Immature natural killer cell (primary cell): ENCODE measurements around the gene ACAP2. TPM values are rescaled to one million over a fixed set of nuclear protein-coding genes. Genes with fewer than 3 reads are reported as not detected.

Experiments
- DNase-seq, 3 donors: peaks; one replicate each; pipeline ENCODE4 v3.0.0; 2022; ENCODE audit warnings: mixed read lengths in 1 of 3
- H3K27ac Mint-ChIP-seq, 6 donors: one replicate each; pipeline ENCODE4 v1.8.0; 2020; ENCODE audit warnings: mixed read lengths in 6 of 6, mild to moderate bottlenecking in 5 of 6, inconsistent platforms in 4 of 6, moderate library complexity in 3 of 6
- H3K27me3 Mint-ChIP-seq, 3 donors: one replicate each; pipeline ENCODE4 v1.8.0; 2020 to 2021; ENCODE audit warnings: low read depth in 3 of 3, mild to moderate bottlenecking in 3 of 3, mixed read lengths in 3 of 3, moderate library complexity in 3 of 3, inconsistent platforms in 1 of 3
- H3K36me3 Mint-ChIP-seq, 3 donors: one replicate each; pipeline ENCODE4 v1.8.0; 2020; ENCODE audit warnings: mixed read lengths in 3 of 3, inconsistent platforms in 2 of 3, mild to moderate bottlenecking in 2 of 3
- H3K4me1 Mint-ChIP-seq, 2 donors: one replicate each; pipeline ENCODE4 v1.8.0; 2020; ENCODE audit warnings: inconsistent platforms in 2 of 2, mild to moderate bottlenecking in 2 of 2, mixed read lengths in 2 of 2, moderate library complexity in 1 of 2
- H3K4me3 Mint-ChIP-seq, 5 donors: one replicate each; pipeline ENCODE4 v1.8.0; 2020; ENCODE audit warnings: mild to moderate bottlenecking in 5 of 5, mixed read lengths in 5 of 5, inconsistent platforms in 3 of 5, moderate library complexity in 3 of 5
- H3K9me3 Mint-ChIP-seq, 6 donors: one replicate each; pipeline ENCODE4 v1.8.0; 2020; ENCODE audit warnings: mild to moderate bottlenecking in 6 of 6, mixed read lengths in 6 of 6, inconsistent platforms in 4 of 6, moderate library complexity in 3 of 6
- polyA plus RNA-seq, 3 donors: library from polyadenylated mRNA; unstranded; fragments of 300-500 nt; fragmentation: Illumina TruSeq; gene quantifications; one replicate each; pipeline ENCODE4 v1.2.3, GENCODE V29; 2021

The ACAP2 gene
- polyA plus RNA-seq, 3 donors from 2014 or later, result 41.0 to 74.1 (median 53.0) TPM

- Mint-ChIP-seq H3K36me3 (peaks cover 9 to 48% (median 19%) of the 10 kb centered on the region in 3 donors), H3K27ac (no peak overlapping the region), H3K9me3 (no peaks in the 10 kb centered on the region)
Measured at GRCh38 chr3:195286115-195286872, 156.5 kb downstream of the ACAP2 start.

GRCh38 chr3:195285372-195285771 is 157.4 kb downstream of the ACAP2 start:
- H3K9me3 Mint-ChIP-seq, result no peaks in the 10 kb centered on the region
- H3K27ac Mint-ChIP-seq, result no peak overlapping the region
- no peaks in the 10 kb centered on the region for H3K4me1 Mint-ChIP-seq
- DNase-seq, result no peak
- peaks cover 9 to 45% (median 19%) of the 10 kb centered on the region in 3 donors for H3K36me3 Mint-ChIP-seq
- H3K27me3 Mint-ChIP-seq, result peaks cover 0 to 2% (median 1%) of the 10 kb centered on the region in 3 donors
- H3K4me3 Mint-ChIP-seq, result no peak overlapping the region

More at GRCh38 chr3:195286115-195286872, 156.5 kb downstream of the ACAP2 start:
- Mint-ChIP-seq H3K27me3 (peaks cover 0 to 2% (median 1%) of the 10 kb centered on the region in 3 donors), H3K4me3 (no peak overlapping the region), H3K4me1 (no peaks in the 10 kb centered on the region)
- no peak for DNase-seq

- no peak for DNase-seq
- H3K4me3 Mint-ChIP-seq, result no peak overlapping the region
- H3K36me3 Mint-ChIP-seq, result peaks cover 9 to 42% (median 19%) of the 10 kb centered on the region in 3 donors
Measured at GRCh38 chr3:195284842-195285241, 158.0 kb downstream of the ACAP2 start.

GRCh38 chr3:195282961-195283360 is 159.9 kb downstream of the ACAP2 start:
- no peaks in the 10 kb centered on the region for H3K27me3 Mint-ChIP-seq
- peaks cover 9 to 31% (median 15%) of the 10 kb centered on the region in 3 donors for H3K36me3 Mint-ChIP-seq
- H3K9me3 Mint-ChIP-seq, result no peaks in the 10 kb centered on the region
- H3K4me1 Mint-ChIP-seq, result no peaks in the 10 kb centered on the region
- no peak for DNase-seq
- no peak overlapping the region for H3K4me3 Mint-ChIP-seq
- peak overlapping the region in 1 of 6 donors; percentile 11 for H3K27ac Mint-ChIP-seq

More at GRCh38 chr3:195284842-195285241, 158.0 kb downstream of the ACAP2 start:
- H3K27ac Mint-ChIP-seq, result no peak overlapping the region
- peaks cover 0 to 1% (median 0%) of the 10 kb centered on the region in 3 donors for H3K27me3 Mint-ChIP-seq
- no peaks in the 10 kb centered on the region for H3K9me3 Mint-ChIP-seq
- H3K4me1 Mint-ChIP-seq, result no peaks in the 10 kb centered on the region

- no peak overlapping the region for H3K4me3 Mint-ChIP-seq
- H3K36me3 Mint-ChIP-seq, result peaks cover 0 to 4% (median 0%) of the 10 kb centered on the region in 3 donors
- no peak overlapping the region for H3K27ac Mint-ChIP-seq
Measured at GRCh38 chr3:195274259-195274966, 168.4 kb downstream of the ACAP2 start.

GRCh38 chr3:195271410-195272243 is 171.2 kb downstream of the ACAP2 start:
- Mint-ChIP-seq H3K4me3 (peak overlapping the region; percentile 85 to 94 (median 89)), H3K4me1 (peaks cover 24 to 32% of the 10 kb centered on the region in 2 donors), H3K9me3 (no peaks in the 10 kb centered on the region), H3K36me3 (no peaks in the 10 kb centered on the region), H3K27ac (peak overlapping the region; percentile 65 to 88 (median 83)), H3K27me3 (peaks cover 2 to 3% (median 2%) of the 10 kb centered on the region in 3 donors)
- DNase-seq, result peak; percentile 86 to 89 (median 88)

More at GRCh38 chr3:195274259-195274966, 168.4 kb downstream of the ACAP2 start:
- Mint-ChIP-seq H3K4me1 (peaks cover 14 to 17% of the 10 kb centered on the region in 2 donors), H3K27me3 (peaks cover 2 to 3% (median 2%) of the 10 kb centered on the region in 3 donors), H3K9me3 (no peaks in the 10 kb centered on the region)
- DNase-seq, result no peak

- peaks cover 24 to 32% of the 10 kb centered on the region in 2 donors for H3K4me1 Mint-ChIP-seq
Measured at GRCh38 chr3:195270817-195271409, 171.9 kb downstream of the ACAP2 start, which contains the start of gene XXYLT1. Gene XXYLT1, minus strand, starts transcription at chr3:195271159. Its CDS starts 101 bp downstream, at chr3:195271058.

GRCh38 chr3:195270079-195270816 is 172.6 kb downstream of the ACAP2 start:
- peaks cover 2 to 3% (median 2%) of the 10 kb centered on the region in 3 donors for H3K27me3 Mint-ChIP-seq
- H3K27ac Mint-ChIP-seq, result peak overlapping the region in 4 of 6 donors; percentile 59 to 77 (median 64)
- peaks cover 24 to 32% of the 10 kb centered on the region in 2 donors for H3K4me1 Mint-ChIP-seq
- H3K36me3 Mint-ChIP-seq, result peaks cover 0 to 3% (median 0%) of the 10 kb centered on the region in 3 donors
- H3K4me3 Mint-ChIP-seq, result peak overlapping the region; percentile 80 to 86 (median 82)
- DNase-seq, result peak in 1 of 3 donors; percentile 25
- H3K9me3 Mint-ChIP-seq, result no peaks in the 10 kb centered on the region

More at GRCh38 chr3:195270817-195271409, 171.9 kb downstream of the ACAP2 start, which contains the start of gene XXYLT1:
- peak within 1 kb of the TSS; percentile 85 to 94 (median 89) for H3K4me3 Mint-ChIP-seq
- H3K27ac Mint-ChIP-seq, result peak within 1 kb of the TSS; percentile 65 to 88 (median 83)
- peaks cover 2 to 3% (median 2%) of the 10 kb centered on the region in 3 donors for H3K27me3 Mint-ChIP-seq
- no peaks in the 10 kb centered on the region for H3K9me3 Mint-ChIP-seq
- peak; percentile 88 to 90 (median 89) for DNase-seq
- H3K36me3 Mint-ChIP-seq, result no peaks in the 10 kb centered on the region

- Mint-ChIP-seq H3K9me3 (no peaks in the 10 kb centered on the region), H3K4me1 (peaks cover 24 to 32% of the 10 kb centered on the region in 2 donors), H3K27me3 (peaks cover 2 to 3% (median 2%) of the 10 kb centered on the region in 3 donors), H3K27ac (peak overlapping the region in 4 of 6 donors; percentile 57 to 77 (median 64)), H3K4me3 (peak overlapping the region; percentile 80 to 86 (median 82)), H3K36me3 (peaks cover 0 to 4% (median 0%) of the 10 kb centered on the region in 3 donors)
- DNase-seq, result no peak
Measured at GRCh38 chr3:195269375-195270078, 173.3 kb downstream of the ACAP2 start.

GRCh38 chr3:195268576-195269309 is 174.1 kb downstream of the ACAP2 start:
- Mint-ChIP-seq H3K4me3 (peak overlapping the region; percentile 22 to 86 (median 82)), H3K36me3 (peaks cover 0 to 4% (median 0%) of the 10 kb centered on the region in 3 donors), H3K9me3 (no peaks in the 10 kb centered on the region), H3K4me1 (peaks cover 24 to 32% of the 10 kb centered on the region in 2 donors), H3K27ac (peak overlapping the region in 2 of 6 donors; percentile 40 to 68), H3K27me3 (peaks cover 2 to 4% (median 3%) of the 10 kb centered on the region in 3 donors)
- DNase-seq, result no peak

GRCh38 chr3:195267096-195267495 is 175.7 kb downstream of the ACAP2 start:
- Mint-ChIP-seq H3K27me3 (peaks cover 0 to 4% (median 2%) of the 10 kb centered on the region in 3 donors), H3K27ac (no peak overlapping the region), H3K4me3 (no peak overlapping the region), H3K9me3 (no peaks in the 10 kb centered on the region), H3K36me3 (peaks cover 0 to 4% (median 0%) of the 10 kb centered on the region in 3 donors), H3K4me1 (peaks cover 25 to 29% of the 10 kb centered on the region in 2 donors)
- DNase-seq, result no peak
